ENCODE measurements around the gene SNAP25.

DNA sequence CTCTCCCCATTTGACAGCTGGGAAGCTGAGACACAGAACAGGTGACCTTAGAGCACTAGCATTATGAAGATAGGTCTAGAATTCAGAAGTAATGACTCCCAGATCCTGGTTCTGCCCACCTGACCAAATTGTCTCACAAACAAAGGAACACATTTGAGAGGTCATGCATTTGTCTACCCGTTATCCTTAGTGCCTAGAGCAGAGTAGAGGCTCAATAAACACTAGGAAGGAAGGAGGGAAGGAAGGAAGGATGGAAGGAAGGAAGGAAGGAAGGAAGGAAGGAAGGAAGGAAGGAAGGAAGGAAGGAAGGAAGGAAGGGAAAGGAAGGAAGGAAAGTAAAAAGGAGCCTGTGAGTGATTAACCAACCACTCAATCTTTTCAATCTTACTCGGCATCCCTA is 63.3 kb downstream of the SNAP25 start:
- TF ChIP-seq PRDM1 (tag by site-specific recombination; IDR thresholded peaks at IDR 0.05) (no peak), BCL11A (tag by site-specific recombination; IDR thresholded peaks at IDR 0.05; ENCODE audit: low read depth) (no peak)
- TF ChIP-seq, protein P1, sequence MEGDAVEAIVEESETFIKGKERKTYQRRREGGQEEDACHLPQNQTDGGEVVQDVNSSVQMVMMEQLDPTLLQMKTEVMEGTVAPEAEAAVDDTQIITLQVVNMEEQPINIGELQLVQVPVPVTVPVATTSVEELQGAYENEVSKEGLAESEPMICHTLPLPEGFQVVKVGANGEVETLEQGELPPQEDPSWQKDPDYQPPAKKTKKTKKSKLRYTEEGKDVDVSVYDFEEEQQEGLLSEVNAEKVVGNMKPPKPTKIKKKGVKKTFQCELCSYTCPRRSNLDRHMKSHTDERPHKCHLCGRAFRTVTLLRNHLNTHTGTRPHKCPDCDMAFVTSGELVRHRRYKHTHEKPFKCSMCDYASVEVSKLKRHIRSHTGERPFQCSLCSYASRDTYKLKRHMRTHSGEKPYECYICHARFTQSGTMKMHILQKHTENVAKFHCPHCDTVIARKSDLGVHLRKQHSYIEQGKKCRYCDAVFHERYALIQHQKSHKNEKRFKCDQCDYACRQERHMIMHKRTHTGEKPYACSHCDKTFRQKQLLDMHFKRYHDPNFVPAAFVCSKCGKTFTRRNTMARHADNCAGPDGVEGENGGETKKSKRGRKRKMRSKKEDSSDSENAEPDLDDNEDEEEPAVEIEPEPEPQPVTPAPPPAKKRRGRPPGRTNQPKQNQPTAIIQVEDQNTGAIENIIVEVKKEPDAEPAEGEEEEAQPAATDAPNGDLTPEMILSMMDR (tag by site-specific recombination; IDR thresholded peaks at IDR 0.05) = no peak
- TF ChIP-seq, protein P2, sequence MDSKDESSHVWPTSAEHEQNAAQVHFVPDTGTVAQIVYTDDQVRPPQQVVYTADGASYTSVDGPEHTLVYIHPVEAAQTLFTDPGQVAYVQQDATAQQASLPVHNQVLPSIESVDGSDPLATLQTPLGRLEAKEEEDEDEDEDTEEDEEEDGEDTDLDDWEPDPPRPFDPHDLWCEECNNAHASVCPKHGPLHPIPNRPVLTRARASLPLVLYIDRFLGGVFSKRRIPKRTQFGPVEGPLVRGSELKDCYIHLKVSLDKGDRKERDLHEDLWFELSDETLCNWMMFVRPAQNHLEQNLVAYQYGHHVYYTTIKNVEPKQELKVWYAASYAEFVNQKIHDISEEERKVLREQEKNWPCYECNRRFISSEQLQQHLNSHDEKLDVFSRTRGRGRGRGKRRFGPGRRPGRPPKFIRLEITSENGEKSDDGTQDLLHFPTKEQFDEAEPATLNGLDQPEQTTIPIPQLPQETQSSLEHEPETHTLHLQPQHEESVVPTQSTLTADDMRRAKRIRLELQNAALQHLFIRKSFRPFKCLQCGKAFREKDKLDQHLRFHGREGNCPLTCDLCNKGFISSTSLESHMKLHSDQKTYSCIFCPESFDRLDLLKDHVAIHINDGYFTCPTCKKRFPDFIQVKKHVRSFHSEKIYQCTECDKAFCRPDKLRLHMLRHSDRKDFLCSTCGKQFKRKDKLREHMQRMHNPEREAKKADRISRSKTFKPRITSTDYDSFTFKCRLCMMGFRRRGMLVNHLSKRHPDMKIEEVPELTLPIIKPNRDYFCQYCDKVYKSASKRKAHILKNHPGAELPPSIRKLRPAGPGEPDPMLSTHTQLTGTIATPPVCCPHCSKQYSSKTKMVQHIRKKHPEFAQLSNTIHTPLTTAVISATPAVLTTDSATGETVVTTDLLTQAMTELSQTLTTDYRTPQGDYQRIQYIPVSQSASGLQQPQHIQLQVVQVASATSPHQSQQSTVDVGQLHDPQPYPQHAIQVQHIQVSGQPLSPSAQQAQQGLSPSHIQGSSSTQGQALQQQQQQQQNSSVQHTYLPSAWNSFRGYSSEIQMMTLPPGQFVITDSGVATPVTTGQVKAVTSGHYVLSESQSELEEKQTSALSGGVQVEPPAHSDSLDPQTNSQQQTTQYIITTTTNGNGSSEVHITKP (tag by site-specific recombination; IDR thresholded peaks at IDR 0.05) = no peak
